ENCODE data around the gene LIX1. TPM values are rescaled to one million over a fixed set of nuclear protein-coding genes. Genes with fewer than 3 reads are reported as not detected.

The LIX1 gene
- total and polyA plus RNA-seq, 2 of the 13 experiments (the other 11 are each of a cell fraction or from before 2014, with no cell fraction given) = not detected

- Histone ChIP-seq H3K9ac (ENCODE audit: insufficient read depth, low read depth, low read length) (no peak overlapping the region), H4K20me1 (ENCODE audit: insufficient read depth, low read length) (no peaks in the 10 kb centered on the region), H3K36me3 (replicated peaks in 1 of 2; ENCODE audit: control insufficient read depth in 1 of 2, insufficient read depth in 2 of 2, low read length in 2 of 2) (no peaks in the 10 kb centered on the region), H3K27ac (ENCODE audit: extremely low read length, insufficient read depth, low read length) (no peak overlapping the region), H2AFZ (ENCODE audit: low read length) (no peak overlapping the region), H3K79me2 (ENCODE audit: insufficient read depth, low read length) (no peaks in the 10 kb centered on the region), H3K9me3 (ENCODE audit: low read length) (no peaks in the 10 kb centered on the region), H3K27me3 (ENCODE audit: control insufficient read depth in 1 of 2, insufficient read depth in 2 of 2, low read length in 2 of 2) (no peaks in the 10 kb centered on the region), H3K4me1 (ENCODE audit: insufficient read depth, low read length) (no peaks in the 10 kb centered on the region), H3K4me2 (ENCODE audit: low read depth, low read length) (no peak overlapping the region), H3K4me3 (replicated peaks in 1 of 3; ENCODE audit: insufficient read depth in 1 of 3, low read depth in 2 of 3, low read length in 3 of 3) (no peak overlapping the region)
- FAIRE-seq = no peak
- CTCF ChIA-PET (ENCODE audit: low intra/inter-chr PET ratio, low total read pairs) = no interaction called here
- ATAC-seq = no peak
- no peak for DNase-seq (ENCODE audit: low spot score)
- WGBS (ENCODE audit: low lambda C conversion rate) = 40% methylated on average over 1 of the region's 1 CpG
- in situ Hi-C loops (cut with HindIII; ENCODE audit: extremely low pct_ligation_motif_present, low pct_unique_long_range_greater_than_20kb) = no loop called here
- POLR2A ChIA-PET = no interaction called here
- BruUV-seq (replicated peaks) = no TSS peak
- intact Hi-C loops (cut with micrococcal nuclease; ENCODE audit: unreplicated experiment) = no loop called here
- TF ChIP-seq SCMH1 (CRISPR knock-in tag; IDR thresholded peaks at IDR 0.05; ENCODE audit: borderline replicate concordance) = no peak
Measured at GRCh38 chr5:97056263-97056662, 86.1 kb downstream of the LIX1 start.

- BruUV-seq (replicated peaks) = no TSS peak
- intact Hi-C loops (cut with micrococcal nuclease; ENCODE audit: unreplicated experiment) (loop anchor here (10.0 kb wide), 1 partner anchor 704 kb away; no protein-coding TSS in a partner anchor), in situ Hi-C loops (cut with HindIII; ENCODE audit: extremely low pct_ligation_motif_present, low pct_unique_long_range_greater_than_20kb) (no loop called here)
- no peak for DNase-seq (ENCODE audit: low spot score)
- H3K36me3 ChIP-seq (replicated peaks in 1 of 2; ENCODE audit: control insufficient read depth in 1 of 2, insufficient read depth in 2 of 2, low read length in 2 of 2) = no peaks in the 10 kb centered on the region
- WGBS (ENCODE audit: low lambda C conversion rate) = 80% methylated on average over 7 of the region's 7 CpGs
- H3K79me2 ChIP-seq (ENCODE audit: insufficient read depth, low read length) = no peaks in the 10 kb centered on the region
- TF ChIP-seq GABPA (IDR thresholded peaks at IDR 0.05; ENCODE audit: low read depth, low read length) (no peak), GABPA (CRISPR knock-in tag; IDR thresholded peaks at IDR 0.05; ENCODE audit: low read depth) (no peak), ZNF556 (CRISPR knock-in tag; IDR thresholded peaks at IDR 0.05; ENCODE audit: borderline replicate concordance) (no peak), ZNF75D (CRISPR knock-in tag; IDR thresholded peaks at IDR 0.05; ENCODE audit: borderline replicate concordance) (no peak), MBNL3 (CRISPR knock-in tag; conservative IDR thresholded peaks at IDR 0.05) (no peak), YEATS2 (CRISPR knock-in tag; IDR thresholded peaks at IDR 0.05; ENCODE audit: borderline replicate concordance) (no peak)
- TF ChIP-seq, protein P1, sequence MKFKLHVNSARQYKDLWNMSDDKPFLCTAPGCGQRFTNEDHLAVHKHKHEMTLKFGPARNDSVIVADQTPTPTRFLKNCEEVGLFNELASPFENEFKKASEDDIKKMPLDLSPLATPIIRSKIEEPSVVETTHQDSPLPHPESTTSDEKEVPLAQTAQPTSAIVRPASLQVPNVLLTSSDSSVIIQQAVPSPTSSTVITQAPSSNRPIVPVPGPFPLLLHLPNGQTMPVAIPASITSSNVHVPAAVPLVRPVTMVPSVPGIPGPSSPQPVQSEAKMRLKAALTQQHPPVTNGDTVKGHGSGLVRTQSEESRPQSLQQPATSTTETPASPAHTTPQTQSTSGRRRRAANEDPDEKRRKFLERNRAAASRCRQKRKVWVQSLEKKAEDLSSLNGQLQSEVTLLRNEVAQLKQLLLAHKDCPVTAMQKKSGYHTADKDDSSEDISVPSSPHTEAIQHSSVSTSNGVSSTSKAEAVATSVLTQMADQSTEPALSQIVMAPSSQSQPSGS (CRISPR knock-in tag; IDR thresholded peaks at IDR 0.05) = no peak
- TF ChIP-seq, protein P2, sequence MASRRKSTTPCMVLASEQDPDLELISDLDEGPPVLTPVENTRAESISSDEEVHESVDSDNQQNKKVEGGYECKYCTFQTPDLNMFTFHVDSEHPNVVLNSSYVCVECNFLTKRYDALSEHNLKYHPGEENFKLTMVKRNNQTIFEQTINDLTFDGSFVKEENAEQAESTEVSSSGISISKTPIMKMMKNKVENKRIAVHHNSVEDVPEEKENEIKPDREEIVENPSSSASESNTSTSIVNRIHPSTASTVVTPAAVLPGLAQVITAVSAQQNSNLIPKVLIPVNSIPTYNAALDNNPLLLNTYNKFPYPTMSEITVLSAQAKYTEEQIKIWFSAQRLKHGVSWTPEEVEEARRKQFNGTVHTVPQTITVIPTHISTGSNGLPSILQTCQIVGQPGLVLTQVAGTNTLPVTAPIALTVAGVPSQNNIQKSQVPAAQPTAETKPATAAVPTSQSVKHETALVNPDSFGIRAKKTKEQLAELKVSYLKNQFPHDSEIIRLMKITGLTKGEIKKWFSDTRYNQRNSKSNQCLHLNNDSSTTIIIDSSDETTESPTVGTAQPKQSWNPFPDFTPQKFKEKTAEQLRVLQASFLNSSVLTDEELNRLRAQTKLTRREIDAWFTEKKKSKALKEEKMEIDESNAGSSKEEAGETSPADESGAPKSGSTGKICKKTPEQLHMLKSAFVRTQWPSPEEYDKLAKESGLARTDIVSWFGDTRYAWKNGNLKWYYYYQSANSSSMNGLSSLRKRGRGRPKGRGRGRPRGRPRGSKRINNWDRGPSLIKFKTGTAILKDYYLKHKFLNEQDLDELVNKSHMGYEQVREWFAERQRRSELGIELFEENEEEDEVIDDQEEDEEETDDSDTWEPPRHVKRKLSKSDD (CRISPR knock-in tag; IDR thresholded peaks at IDR 0.05; ENCODE audit: low read depth) = no peak
- TF ChIP-seq, protein P3, sequence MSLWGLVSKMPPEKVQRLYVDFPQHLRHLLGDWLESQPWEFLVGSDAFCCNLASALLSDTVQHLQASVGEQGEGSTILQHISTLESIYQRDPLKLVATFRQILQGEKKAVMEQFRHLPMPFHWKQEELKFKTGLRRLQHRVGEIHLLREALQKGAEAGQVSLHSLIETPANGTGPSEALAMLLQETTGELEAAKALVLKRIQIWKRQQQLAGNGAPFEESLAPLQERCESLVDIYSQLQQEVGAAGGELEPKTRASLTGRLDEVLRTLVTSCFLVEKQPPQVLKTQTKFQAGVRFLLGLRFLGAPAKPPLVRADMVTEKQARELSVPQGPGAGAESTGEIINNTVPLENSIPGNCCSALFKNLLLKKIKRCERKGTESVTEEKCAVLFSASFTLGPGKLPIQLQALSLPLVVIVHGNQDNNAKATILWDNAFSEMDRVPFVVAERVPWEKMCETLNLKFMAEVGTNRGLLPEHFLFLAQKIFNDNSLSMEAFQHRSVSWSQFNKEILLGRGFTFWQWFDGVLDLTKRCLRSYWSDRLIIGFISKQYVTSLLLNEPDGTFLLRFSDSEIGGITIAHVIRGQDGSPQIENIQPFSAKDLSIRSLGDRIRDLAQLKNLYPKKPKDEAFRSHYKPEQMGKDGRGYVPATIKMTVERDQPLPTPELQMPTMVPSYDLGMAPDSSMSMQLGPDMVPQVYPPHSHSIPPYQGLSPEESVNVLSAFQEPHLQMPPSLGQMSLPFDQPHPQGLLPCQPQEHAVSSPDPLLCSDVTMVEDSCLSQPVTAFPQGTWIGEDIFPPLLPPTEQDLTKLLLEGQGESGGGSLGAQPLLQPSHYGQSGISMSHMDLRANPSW (CRISPR knock-in tag; IDR thresholded peaks at IDR 0.05; ENCODE audit: borderline replicate concordance) = no peak
- FAIRE-seq = no peak
- H3K27ac ChIP-seq (ENCODE audit: extremely low read length, insufficient read depth, low read length) = no peak overlapping the region
- H3K9me3 ChIP-seq (ENCODE audit: low read length) = no peaks in the 10 kb centered on the region
- H3K4me1 ChIP-seq (ENCODE audit: insufficient read depth, low read length) = no peaks in the 10 kb centered on the region
- CTCF ChIA-PET (ENCODE audit: low intra/inter-chr PET ratio, low total read pairs) = no interaction called here
- no peak for ATAC-seq
- no peak overlapping the region for H3K9ac ChIP-seq (ENCODE audit: insufficient read depth, low read depth, low read length)
- no peak overlapping the region for H2AFZ ChIP-seq (ENCODE audit: low read length)
- no peaks in the 10 kb centered on the region; a peak in 1 of 5 replicates for H3K27me3 ChIP-seq (ENCODE audit: control insufficient read depth in 1 of 2, insufficient read depth in 2 of 2, low read length in 2 of 2)
- H3K4me2 ChIP-seq (ENCODE audit: low read depth, low read length) = no peak overlapping the region
- POLR2A ChIA-PET = no interaction called here
- H4K20me1 ChIP-seq (ENCODE audit: insufficient read depth, low read length) = no peaks in the 10 kb centered on the region
- no peak overlapping the region for H3K4me3 ChIP-seq (replicated peaks in 1 of 3; ENCODE audit: insufficient read depth in 1 of 3, low read depth in 2 of 3, low read length in 3 of 3)
Measured at GRCh38 chr5:97049175-97049574, 93.2 kb downstream of the LIX1 start.
